ENCODE data around the gene TMEM255B.

- TF ChIP-seq, protein P1, sequence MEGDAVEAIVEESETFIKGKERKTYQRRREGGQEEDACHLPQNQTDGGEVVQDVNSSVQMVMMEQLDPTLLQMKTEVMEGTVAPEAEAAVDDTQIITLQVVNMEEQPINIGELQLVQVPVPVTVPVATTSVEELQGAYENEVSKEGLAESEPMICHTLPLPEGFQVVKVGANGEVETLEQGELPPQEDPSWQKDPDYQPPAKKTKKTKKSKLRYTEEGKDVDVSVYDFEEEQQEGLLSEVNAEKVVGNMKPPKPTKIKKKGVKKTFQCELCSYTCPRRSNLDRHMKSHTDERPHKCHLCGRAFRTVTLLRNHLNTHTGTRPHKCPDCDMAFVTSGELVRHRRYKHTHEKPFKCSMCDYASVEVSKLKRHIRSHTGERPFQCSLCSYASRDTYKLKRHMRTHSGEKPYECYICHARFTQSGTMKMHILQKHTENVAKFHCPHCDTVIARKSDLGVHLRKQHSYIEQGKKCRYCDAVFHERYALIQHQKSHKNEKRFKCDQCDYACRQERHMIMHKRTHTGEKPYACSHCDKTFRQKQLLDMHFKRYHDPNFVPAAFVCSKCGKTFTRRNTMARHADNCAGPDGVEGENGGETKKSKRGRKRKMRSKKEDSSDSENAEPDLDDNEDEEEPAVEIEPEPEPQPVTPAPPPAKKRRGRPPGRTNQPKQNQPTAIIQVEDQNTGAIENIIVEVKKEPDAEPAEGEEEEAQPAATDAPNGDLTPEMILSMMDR (IDR thresholded peaks at IDR 0.05; ENCODE audit: insufficient read depth, low read length, poor library complexity, severe bottlenecking) = no peak
- TF ChIP-seq EZH2phosphoT487 (conservative IDR thresholded peaks at IDR 0.05; ENCODE audit: low read length) = no peak
Measured at GRCh38 chr13:113846636-113847318, 87.8 kb downstream of the TMEM255B start.

Data from SU-DHL-6 (cell line).